K562 treated with DMSO at 1 percent for 4 hours (cell line): Measurements from ENCODE around the gene QKI. TPM values are rescaled to one million over a fixed set of nuclear protein-coding genes. Genes with fewer than 3 reads are reported as not detected.

Experiments used
- total RNA-seq: library from RNA; unstranded; fragments of 300-600 nt; gene quantifications from 2 replicates; pipeline ENCODE4 v1.2.3, GENCODE V29; 2022; ENCODE audit not compliant: insufficient read depth

QKI gene
- 56.0 and 60.4 TPM in 2 replicates for total RNA-seq

DNA sequence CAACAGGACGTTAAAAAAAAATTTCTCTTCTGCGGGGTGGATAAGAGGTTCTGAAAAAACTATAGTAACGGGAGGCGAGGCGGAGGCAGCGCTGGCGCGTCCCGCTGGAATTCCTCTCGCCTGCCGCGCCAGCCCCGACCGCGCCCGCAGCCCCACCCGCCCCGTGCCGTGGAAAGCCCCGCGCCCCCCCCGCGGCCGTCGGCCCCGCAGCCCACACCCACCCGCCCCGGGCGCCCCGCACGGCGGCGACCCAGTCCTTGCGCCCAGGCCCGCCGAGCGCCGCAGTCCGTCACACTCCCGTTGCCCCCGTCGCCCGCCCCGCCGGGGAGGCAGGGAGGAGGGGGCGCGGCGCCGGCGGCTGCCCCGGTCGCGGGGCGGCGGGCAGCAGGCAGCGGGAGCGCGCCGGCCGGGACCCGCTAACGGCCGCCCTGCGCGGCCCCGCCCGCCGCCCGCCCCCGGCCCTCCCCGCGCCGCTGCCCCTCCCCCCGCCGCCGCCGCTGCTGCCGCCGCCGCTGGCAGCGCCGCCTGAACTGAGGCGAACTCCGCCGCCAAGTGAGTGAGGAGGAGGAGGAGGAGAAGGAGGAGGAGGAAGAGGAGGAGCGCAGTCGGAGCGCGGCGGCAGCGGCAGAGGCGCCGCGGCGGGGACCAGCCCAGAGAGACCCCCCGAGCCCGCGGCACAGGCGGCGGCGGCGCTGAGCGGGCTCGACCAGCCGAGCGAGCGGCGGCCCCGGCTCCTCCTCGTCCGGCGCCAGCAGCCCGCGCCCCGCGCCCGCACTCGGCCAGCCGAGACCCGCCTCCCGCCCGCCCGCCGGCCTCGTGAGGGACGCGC, at the start of gene QKI:
QKI (plus strand) TSS at position 602 of the 829 bp plus-strand sequence. CDS start 476 bp downstream, outside the sequence.

